Right renal pelvis (tissue), 4 donors: ENCODE data around the gene SERINC2. TPM values are rescaled to one million over a fixed set of nuclear protein-coding genes. Genes with fewer than 3 reads are reported as not detected.

ENCODE experiments used
- DNase-seq, 4 donors: peaks; one replicate each; pipeline ENCODE4 v3.0.0-alpha.2; 2013; ENCODE audit warnings: low read depth in 4 of 4, low spot score in 3 of 4, missing footprints in 1 of 4
- polyA plus RNA-seq, 4 donors: library from polyadenylated mRNA; unstranded; fragments of 120-200 nt; gene quantifications; one replicate each; pipeline ENCODE4 v1.2.1, GENCODE V29; 2013; ENCODE audit not compliant: insufficient read length in 4 of 4

SERINC2 gene
- polyA plus RNA-seq, result 10 to 100 TPM; 41.4 to 55.6 (median 44.2) TPM

DNA sequence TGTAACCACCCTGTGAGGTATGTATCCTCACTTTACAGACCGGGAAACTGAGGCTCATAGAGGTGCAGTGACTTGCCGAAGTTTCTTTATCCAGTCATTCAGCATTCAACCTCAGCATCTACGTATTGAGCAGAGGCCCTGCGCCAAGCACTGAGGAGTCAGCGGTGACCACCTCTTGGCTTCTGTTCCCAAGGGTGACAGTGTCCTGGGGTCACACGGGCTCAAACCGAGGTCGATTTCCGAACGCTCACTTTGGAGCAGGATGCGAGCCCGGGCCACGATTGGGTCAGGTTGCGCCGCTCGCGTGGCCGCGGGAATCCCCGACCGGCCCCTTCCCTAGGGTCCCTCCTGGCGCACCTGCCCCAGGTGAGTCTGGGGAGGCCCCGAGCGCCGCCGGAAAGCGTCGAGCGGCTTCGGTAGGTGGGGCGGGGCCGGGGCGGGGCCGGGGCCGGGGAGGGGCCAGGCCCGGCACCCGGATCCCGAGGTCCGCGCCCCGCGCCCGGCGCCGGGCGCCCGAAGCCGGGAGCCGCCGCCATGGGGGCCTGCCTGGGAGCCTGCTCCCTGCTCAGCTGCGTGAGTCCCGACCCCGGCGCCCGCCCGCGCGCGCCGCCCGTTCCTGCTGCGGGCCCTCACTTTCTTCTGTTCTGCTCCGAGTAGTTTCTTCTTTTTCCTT is at the start of gene SERINC2:
Gene SERINC2 (plus strand): TSS at position 482 of the 673 bp plus-strand sequence. CDS start 53 bp downstream, at position 535.
- no peak for DNase-seq

DNA sequence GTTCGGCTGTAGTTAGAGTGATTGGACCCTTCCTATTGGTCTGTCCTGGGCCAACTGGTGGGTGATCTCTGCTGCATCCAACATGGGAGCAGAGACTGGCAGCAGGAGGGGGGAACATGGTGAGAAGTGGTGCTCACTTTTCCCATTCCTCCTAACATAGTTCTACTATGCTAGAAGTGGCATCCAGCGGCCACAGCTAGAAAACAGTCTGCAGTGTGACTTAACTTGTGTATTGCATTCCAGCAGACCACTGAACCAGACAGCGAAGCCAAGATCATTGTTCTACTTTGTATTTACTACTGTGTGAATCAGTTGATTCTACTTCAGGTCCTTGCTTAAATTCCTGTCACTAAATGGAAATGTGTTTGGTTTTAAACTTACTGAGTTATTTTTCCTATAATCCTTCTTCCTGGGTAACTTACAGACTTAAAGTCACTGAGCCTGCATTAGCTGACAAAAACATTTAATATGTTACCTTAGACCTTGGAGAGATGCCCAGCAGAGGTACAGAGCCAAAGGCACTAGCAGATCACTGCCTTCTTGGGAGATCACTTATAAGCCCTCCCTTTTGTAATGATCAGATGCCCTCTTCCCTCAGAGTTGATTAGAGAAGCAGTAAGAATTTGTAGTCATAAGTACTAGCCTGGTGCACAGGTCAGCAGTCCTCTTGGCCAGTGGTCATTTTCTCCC is 48.3 kb upstream of the SERINC2 start:
- peak in 2 of 4 donors; percentile 45 to 49 for DNase-seq

- DNase-seq, result no peak
Measured at GRCh38 chr1:31366796-31367195, 46.2 kb upstream of the SERINC2 start.

GRCh38 chr1:31368611-31369107 is 44.4 kb upstream of the SERINC2 start:
- DNase-seq, result no peak

DNA sequence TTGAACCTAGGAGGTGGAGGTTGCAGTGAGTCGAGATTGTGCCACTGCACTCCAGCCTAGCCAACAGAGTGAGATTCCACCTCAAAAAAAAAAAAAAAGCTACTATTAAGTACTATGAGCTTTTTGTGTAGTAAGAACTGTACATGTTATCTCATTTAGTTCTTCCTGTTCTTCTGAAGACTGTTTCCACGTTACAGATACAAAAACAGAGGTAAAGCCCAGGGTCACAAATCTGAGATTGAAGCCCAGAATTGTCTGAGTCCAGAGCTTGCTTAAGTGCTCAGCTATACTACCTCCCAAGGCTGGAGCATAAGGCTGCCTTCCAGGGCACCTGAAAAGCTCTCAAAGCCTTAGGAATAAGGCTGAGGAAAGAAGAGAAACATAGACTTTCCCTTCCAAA is 43.0 kb upstream of the SERINC2 start:
- no peak for DNase-seq

- no peak for DNase-seq
Measured at GRCh38 chr1:31370565-31370964, 42.4 kb upstream of the SERINC2 start.

DNA sequence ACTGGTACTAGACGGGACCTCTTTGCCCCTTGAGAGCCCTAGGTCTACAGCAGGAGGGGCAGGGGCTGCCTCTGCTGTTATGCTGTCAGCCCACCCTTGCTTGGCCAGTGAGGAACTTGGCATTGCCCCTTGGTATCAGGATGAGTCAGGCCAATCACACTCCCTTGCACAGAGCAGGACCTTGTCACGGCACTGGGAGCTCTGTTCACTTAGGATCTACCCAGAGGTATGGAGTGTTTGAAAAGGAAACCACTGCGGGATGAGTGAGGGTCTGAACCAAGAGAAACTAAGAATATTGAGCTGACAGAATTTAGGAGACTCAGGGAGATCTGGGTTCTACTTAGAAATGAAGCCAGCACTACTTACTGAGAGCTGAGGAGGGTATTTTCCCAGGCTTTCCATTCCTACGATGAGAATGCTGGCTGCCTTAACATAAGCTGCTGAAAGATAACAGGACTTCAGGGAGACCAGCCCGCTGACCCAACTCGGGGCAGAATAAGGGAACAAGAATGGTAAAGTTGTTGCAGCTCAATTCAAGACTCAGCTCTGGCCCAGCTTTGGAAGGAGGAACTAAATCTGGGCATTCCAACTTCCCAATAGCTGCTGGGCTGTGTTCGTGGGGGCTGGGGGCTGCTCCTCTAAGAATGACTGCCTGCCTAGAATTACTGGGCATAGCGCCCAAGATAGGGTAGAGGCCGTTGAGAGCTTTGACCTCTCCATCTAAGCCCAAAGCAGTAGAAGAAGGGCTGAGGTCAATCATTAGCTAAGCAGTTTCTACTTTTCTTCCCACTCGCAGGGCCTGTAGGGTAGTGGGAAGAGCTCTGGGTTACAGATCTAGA is 41.7 kb upstream of the SERINC2 start:
- DNase-seq, result peak in 1 of 4 donors; percentile 30

GRCh38 chr1:31372051-31372450 is 41.0 kb upstream of the SERINC2 start:
- DNase-seq, result no peak

DNA sequence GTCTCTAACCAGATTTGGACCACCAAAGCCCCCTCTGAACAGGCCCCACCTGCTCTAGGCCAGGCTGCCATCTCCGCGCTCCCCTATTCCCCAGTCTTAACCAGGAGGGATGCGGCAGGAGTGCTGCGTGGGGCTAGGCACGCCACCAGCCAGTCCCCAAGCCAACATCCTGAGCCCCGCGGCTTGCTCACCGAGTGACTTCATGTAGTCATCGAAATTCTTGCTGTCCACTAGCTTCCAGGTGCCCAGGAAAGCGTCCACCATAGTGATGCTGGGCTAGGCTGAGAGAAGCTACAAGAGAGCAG is 40.3 kb upstream of the SERINC2 start:
- DNase-seq, result no peak

DNA sequence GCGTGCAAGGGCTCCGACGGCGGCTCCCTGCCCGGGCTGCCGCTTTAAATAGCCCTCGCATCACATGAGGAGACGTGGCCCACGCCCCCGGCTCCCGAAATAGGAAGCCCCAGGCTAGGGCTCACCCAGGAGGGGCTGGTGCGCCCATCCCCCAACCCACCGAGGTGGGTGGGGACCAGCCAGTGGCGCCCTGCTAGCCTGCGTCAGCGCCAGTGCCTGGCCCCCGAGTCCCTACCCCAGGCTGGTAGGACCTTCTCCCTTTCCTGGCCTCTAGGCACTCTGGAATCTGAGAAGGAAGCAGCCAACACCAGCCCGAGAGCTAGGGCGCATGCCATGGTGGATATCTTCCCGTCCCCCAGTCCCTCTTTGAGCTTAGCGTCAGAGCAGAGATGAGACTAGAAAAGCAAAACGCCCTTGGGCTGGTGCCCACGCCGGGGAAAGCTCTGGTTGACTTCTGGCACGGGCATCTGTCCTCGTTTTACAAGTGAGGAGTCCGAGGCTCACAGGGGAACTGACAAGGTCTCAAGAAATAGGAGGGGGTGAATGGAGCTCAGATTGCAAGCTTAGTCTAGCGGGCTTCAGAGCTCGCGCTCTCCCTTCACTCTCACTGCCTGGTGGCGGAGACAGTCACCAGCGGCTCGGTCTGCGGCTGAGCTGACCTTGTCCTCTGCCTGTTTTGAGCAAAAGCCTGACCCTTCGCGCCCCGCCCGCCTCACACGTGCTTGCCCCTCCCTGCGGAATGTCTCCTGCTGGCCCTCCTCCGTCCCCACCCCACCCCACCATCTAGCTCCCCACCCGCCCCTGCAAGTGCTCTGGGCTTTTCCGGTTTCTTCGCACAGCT is 39.7 kb upstream of the SERINC2 start, which contains the start of gene FABP3:
Gene FABP3 (minus strand): TSS at position 21 of the 841 bp plus-strand sequence. CDS start 62 bp downstream, outside the sequence.
- DNase-seq, result peak in 3 of 4 donors; percentile 45 to 65 (median 59)

GRCh38 chr1:31373897-31374486 is 39.0 kb upstream of the SERINC2 start:
- DNase-seq, result no peak

DNA sequence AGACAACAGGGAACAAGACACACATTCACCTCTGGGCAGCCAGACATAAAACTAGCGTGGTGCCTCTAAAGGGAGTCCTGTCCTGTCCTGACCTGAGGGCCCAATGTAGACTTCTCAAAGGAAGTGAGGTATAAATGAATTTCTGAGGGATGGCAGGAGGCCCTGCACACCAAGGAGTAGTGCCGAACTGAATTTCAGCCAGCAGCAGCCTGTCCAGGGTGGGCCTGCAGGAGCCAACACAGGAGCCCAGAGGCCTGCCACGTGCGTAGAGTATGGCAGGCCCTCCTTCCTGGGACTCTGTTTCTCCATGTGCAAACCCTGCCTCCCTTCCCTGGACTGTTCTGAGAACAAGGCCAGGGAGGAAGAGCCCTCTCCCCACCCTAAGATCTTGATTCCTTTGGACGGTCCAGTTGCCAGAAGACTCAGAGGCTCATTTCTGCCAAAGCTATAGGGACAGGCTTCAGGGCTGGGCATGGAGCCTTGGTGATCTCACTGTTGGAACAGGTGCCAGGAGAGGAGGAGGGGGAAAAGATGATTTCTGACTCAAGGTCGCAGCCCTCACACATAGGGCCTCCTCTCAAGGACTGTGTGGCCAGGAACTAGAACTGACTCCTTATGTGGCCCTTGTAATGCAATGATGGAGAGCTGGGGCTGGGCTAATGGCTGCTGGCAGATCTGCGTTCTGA is 38.4 kb upstream of the SERINC2 start:
- DNase-seq, result no peak

DNA sequence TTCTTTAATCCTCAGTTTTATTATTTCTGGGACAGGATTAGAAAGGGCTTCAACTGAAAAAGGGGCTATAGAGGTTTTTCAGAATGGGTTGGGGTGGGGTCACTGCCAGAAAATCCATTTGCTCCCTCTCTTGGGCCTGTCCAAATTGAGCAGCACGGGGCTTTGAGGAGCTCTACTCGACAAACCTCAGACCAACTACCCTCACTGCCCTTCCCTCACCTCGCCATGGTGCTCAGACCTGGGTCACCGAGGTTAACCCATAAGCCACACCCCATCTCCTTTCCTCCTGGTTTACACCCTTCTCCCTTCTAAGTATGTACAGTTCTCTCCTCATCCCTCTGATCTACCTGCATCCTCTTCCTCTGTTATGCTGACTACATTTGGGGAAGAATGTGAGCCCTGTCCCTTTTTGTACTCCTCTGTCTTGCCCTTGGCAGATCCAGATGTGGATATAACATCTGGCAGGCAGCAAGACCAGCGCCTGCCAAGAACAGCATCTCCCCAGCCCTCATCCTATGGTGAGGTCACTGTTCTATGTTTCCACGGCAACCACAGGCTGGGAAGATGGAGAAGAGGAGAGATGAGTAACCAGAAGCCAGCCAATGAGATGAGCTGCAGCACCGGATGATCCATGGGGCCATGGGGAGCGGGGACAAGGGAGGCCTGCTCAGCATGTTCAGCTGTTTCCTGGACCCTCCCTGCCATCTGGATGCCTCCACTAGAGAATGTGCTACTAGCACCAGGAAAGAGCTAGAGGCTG is 36.5 kb upstream of the SERINC2 start:
- no peak for DNase-seq

DNA sequence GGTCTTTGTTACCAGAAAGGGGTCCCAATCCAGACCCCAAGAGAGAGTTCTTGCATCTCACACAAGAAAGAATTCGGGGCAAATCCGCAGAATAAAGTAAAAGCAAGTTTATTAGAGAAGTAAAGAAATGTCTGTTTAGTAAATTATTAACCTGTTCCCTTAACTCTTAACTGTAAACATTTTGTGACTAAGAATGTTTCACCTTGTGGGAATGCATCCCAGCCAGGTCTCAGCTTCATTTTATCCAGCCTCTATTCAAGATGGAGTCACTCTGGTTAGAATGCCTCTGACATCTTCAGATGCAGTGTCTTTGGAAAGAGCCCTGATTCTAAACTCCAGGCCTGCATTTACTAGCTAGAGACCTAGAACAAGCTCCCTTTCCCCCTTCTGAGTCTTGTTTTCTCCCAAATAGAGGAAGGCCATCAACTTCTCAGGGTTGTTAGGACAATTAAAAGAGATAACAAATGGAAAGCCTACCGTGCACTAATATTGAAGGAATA is 35.6 kb upstream of the SERINC2 start:
- no peak for DNase-seq

GRCh38 chr1:31378001-31378400 is 35.0 kb upstream of the SERINC2 start:
- no peak for DNase-seq

GRCh38 chr1:31380181-31380580 is 32.8 kb upstream of the SERINC2 start:
- no peak for DNase-seq

- no peak for DNase-seq
Measured at GRCh38 chr1:31381394-31382294, 31.4 kb upstream of the SERINC2 start.
